NB4 (cell line): Measurements from ENCODE around the gene RECQL.

Experiments
- DNase-seq: peaks from one replicate; pipeline ENCODE4 v3.0.0; 2010; ENCODE audit warnings: low read depth
- H3K4me3 ChIP-seq: one replicate; pipeline ENCODE4 v1.5.1; 2011; ENCODE audit warnings: mild to moderate bottlenecking, low read depth, low read length, moderate library complexity
- MYC ChIP-seq: IDR thresholded peaks from 2 replicates; pipeline ENCODE4 v1.6.1; 2011; ENCODE audit warnings: low read depth, low read length
- POLR2A ChIP-seq: IDR thresholded peaks from 2 replicates; pipeline ENCODE4 v1.6.1; 2011; ENCODE audit warnings: mild to moderate bottlenecking; ENCODE audit not compliant: insufficient read length; ENCODE audit errors: extremely low read depth
- TF ChIP-seq, protein P1 (sequence below): IDR thresholded peaks from one replicate; pipeline ENCODE4 v1.5.1; 2012; ENCODE audit warnings: low read depth, low read length
- TF ChIP-seq, protein P2 (sequence below): IDR thresholded peaks from 2 replicates; pipeline ENCODE4 v1.6.1; 2011; ENCODE audit warnings: low read depth, low read length

RECQL gene

DNA sequence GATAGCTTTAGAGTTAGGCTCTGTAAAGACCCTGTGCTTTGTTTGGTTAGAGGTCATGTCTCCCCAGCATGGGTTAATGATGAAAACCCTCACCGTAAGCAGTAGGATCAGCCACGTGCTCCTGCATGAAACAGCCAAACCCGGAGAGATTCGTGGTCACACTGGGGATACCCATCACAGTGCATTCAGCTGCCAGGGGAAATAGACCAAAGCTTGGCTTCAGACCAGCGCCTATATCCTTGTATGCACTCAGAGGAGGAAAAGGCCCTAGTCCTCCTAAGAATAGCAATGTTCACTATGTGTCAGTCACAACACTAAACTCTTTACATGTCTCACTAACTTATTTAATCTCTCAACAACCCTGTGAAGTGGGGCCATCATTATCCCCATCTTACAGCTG, 41.0 kb upstream of the RECQL start:
- TF ChIP-seq MYC: no peak; the same call in 1 of the 2 replicates
- TF ChIP-seq, protein P1, sequence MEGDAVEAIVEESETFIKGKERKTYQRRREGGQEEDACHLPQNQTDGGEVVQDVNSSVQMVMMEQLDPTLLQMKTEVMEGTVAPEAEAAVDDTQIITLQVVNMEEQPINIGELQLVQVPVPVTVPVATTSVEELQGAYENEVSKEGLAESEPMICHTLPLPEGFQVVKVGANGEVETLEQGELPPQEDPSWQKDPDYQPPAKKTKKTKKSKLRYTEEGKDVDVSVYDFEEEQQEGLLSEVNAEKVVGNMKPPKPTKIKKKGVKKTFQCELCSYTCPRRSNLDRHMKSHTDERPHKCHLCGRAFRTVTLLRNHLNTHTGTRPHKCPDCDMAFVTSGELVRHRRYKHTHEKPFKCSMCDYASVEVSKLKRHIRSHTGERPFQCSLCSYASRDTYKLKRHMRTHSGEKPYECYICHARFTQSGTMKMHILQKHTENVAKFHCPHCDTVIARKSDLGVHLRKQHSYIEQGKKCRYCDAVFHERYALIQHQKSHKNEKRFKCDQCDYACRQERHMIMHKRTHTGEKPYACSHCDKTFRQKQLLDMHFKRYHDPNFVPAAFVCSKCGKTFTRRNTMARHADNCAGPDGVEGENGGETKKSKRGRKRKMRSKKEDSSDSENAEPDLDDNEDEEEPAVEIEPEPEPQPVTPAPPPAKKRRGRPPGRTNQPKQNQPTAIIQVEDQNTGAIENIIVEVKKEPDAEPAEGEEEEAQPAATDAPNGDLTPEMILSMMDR: no peak
- TF ChIP-seq, protein P2, sequence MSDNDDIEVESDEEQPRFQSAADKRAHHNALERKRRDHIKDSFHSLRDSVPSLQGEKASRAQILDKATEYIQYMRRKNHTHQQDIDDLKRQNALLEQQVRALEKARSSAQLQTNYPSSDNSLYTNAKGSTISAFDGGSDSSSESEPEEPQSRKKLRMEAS: no peak
- TF ChIP-seq POLR2A: no peak
- no peak for DNase-seq
- no peak overlapping the region for H3K4me3 ChIP-seq

DNA sequence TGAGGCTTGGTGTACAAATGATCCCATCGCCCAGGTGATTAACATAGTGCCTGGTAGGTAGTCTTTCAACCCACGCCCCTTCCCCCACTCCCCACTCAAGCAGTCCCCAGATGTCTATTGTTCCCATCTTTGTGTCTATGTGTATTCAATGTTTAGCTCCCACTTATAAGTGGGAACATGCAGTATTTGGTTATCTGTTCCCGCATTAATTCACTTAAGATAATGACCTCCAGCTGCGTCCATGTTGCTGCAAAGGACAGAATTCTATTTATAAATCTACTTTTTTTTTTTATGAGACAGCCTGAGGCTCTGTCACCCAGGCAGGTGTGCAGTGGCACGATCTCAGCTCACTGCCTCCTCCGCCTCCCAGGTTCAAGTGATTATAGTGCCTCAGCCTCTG, 40.3 kb upstream of the RECQL start:
- TF ChIP-seq, protein P1: no peak
- no peak for TF ChIP-seq POLR2A
- no peak for TF ChIP-seq MYC
- TF ChIP-seq, protein P2: no peak
- no peak overlapping the region for H3K4me3 ChIP-seq
- DNase-seq: no peak

DNA sequence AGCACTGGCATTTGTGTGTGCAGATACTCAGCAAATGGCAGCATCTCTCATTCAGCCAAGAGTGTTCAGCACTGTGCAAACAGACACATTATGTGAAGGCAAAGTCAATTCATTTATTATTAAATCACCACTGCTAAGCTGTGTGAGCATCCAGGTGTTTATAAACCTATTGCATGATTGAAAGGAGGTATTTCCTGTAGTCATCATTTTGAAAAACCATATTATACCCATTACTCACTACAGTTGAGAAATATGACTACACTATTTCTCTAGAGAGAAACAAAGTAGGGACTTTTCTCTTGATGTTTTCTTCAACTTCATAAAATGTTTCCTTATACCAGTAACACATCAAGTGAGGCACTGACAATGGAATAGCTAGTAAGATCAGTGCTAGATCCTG, 38.4 kb upstream of the RECQL start:
- no peak overlapping the region for H3K4me3 ChIP-seq
- no peak for DNase-seq
- TF ChIP-seq POLR2A (no peak), MYC (no peak)
- TF ChIP-seq, protein P1: no peak
- TF ChIP-seq, protein P2: no peak

DNA sequence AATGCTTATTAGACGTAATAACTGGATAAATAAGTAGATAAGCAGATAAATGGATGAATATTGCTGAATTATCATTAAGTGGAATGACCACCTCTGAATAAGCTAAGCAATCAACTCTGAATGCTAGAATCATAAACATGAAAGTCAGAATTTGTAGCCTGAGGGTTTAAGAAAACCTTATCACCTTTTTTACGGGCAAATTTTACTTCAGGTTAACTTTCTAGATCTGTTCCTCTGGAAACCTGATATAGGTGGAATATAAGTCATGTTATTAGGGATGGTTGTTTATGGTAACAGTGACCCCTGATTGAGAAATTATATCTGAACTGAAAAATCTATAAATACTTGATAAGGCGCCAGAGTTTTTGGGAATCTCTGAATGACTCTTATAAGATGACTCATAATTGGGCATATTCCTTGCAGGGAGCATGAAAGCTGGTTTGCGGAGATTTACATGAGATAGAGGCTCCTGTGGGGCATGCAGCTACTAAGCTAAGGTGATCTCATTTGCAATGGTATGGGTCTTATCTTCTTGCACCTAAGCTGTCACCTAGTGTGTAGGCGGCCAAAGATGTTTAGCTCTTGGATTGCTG, 36.7 kb upstream of the RECQL start:
- TF ChIP-seq, protein P2: no peak
- TF ChIP-seq POLR2A: no peak
- TF ChIP-seq, protein P1: no peak
- no peak for TF ChIP-seq MYC
- H3K4me3 ChIP-seq: no peak overlapping the region
- no peak for DNase-seq

DNA sequence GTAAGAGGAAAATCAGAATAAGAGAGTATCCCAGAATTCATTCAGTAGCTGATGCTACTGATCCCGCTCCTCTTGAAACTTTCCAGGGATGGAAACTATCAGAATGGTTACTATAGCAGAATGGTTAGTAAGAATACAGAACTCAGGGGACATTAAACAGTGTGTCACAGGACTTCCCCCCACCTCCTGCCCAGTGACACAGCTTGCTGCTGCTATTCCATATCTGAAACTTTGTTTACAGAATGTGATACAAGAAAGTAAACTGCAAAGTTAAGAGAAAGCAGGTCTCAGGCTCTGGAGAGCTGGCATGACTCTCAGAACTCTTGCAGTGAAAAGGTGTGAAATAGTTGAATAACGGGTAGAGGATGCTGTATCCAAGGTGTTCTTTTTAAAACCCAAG, 28.0 kb upstream of the RECQL start:
- no peak for DNase-seq
- TF ChIP-seq MYC (no peak), POLR2A (no peak)
- TF ChIP-seq, protein P2: no peak
- TF ChIP-seq, protein P1: no peak
- no peak overlapping the region for H3K4me3 ChIP-seq

DNA sequence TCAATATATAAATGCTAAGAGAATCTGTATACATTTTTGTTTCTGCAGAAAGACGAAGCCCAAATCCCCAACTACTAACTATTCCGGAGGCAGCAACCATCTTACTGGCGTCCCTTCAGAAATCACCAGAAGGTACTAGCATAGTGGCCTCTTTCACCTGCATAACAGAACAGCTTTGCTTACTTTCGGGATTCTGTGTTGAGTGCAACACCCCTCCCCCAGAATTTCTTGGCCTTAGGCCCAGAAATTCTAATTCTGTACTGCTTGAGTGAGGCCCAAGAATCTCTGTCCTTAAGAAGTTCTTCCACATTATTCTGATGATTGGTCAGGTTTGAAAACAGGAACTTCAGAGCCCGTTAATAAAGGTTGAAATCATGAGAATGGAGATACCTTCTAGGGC, 27.5 kb upstream of the RECQL start:
- no peak for DNase-seq
- TF ChIP-seq, protein P2: no peak
- TF ChIP-seq MYC (no peak), POLR2A (no peak)
- TF ChIP-seq, protein P1: no peak
- no peak overlapping the region for H3K4me3 ChIP-seq
